K562 (cell line): Measurements from ENCODE around the gene KCNE1. TPM values are rescaled to one million over a fixed set of nuclear protein-coding genes. Genes with fewer than 3 reads are reported as not detected.

Experiments used
- ATAC-seq: fragments of 200-7000 bp; cut with Tn5 transposase; 3 replicates; pipeline ENCODE4 v1.9.1; 2020; ENCODE audit warnings: moderate library complexity
- BruUV-seq: library from RNA; stranded (reverse); fragments of 400-500 nt; replicated peaks from 2 replicates; lab custom pipeline; 2021; lab: Mats Ljungman, UMichigan
- CTCF ChIA-PET: fragments of 300-600 bp; formaldehyde crosslinking; extraction: SDS; loops from one replicate; lab custom pipeline; 2021; ENCODE audit warnings: low intra/inter-chr PET ratio; lab: Yijun Ruan, JAX
- POLR2A ChIA-PET: fragments of 300-600, 350-650 bp; sonication (Branson Sonifier 250); formaldehyde crosslinking; extraction: SDS; loops from one replicate; lab custom pipeline; 2021; ENCODE audit warnings: antibody characterized with exemption, inconsistent platforms; lab: Yijun Ruan, JAX
- DNase-seq, 4 experiments: peaks; one replicate each; pipeline versions ENCODE4 v3.0.0 to v3.0.0-alpha.2; 2011 to 2018; ENCODE audit warnings: low spot score in 3 of 4, mixed read lengths in 3 of 4; ENCODE audit errors: extremely low read depth in 1 of 4
- FAIRE-seq: peaks from 2 replicates; lab custom pipeline; 2011; peaks lifted over from hg19 to GRCh38; lab: Jason Lieb, UNC
- H2AFZ ChIP-seq: 2 replicates; pipeline ENCODE4 v1.6.0; 2011; ENCODE audit warnings: low read depth, low read length, control low read depth, inconsistent platforms
- H3K27ac ChIP-seq: fragments of 200-600 bp; 3 replicates; pipeline ENCODE4 v1.8.0; 2011; ENCODE audit warnings: low read depth, mild to moderate bottlenecking, control low read depth, inconsistent platforms, low read length, moderate library complexity, mixed read lengths; ENCODE audit errors: extremely low read depth
- H3K27me3 ChIP-seq, 2 experiments: fragments of 300-600 bp in 1 of 2; 2 replicates in 1 of 2; 3 replicates in 1 of 2; pipeline versions ENCODE4 v1.6.0 to v1.8.0; 2011; ENCODE audit warnings: inconsistent platforms in 2 of 2, low read length in 2 of 2, mild to moderate bottlenecking in 1 of 2, mixed read lengths in 1 of 2, moderate library complexity in 1 of 2; ENCODE audit not compliant: control insufficient read depth in 2 of 2, insufficient read depth in 2 of 2
- H3K36me3 ChIP-seq: fragments of 300-600 bp; 3 replicates; pipeline ENCODE4 v1.8.0; 2011; ENCODE audit warnings: mild to moderate bottlenecking, low read length, inconsistent platforms; ENCODE audit not compliant: control insufficient read depth, insufficient read depth
- H3K4me1 ChIP-seq, 2 experiments: fragments of 200-600 bp in 1 of 2; replicated peaks in 1 of 2; 2 replicates in 1 of 2; 3 replicates in 1 of 2; pipeline versions ENCODE4 v1.5.1 to v1.8.0; 2011; ENCODE audit warnings: inconsistent platforms in 2 of 2, low read length in 2 of 2, mild to moderate bottlenecking in 1 of 2, mixed read lengths in 1 of 2, moderate library complexity in 1 of 2; ENCODE audit not compliant: control insufficient read depth in 2 of 2, insufficient read depth in 2 of 2
- H3K4me2 ChIP-seq: 2 replicates; pipeline ENCODE4 v1.6.1; 2011; ENCODE audit warnings: low read length, control low read depth, inconsistent platforms, mixed read lengths; ENCODE audit not compliant: insufficient read depth
- H3K4me3 ChIP-seq: fragments of 200-600 bp; sonication (generic), shearing (Covaris generic); 2 replicates; pipeline ENCODE4 v1.5.1; 2016; ENCODE audit warnings: control low read depth, inconsistent platforms
- H3K79me2 ChIP-seq: fragments of 200-600 bp; 3 replicates; pipeline ENCODE4 v1.8.0; 2011; ENCODE audit warnings: low read length, inconsistent platforms; ENCODE audit not compliant: control insufficient read depth, insufficient read depth
- H3K9ac ChIP-seq, 2 experiments: 2 replicates each; pipeline versions ENCODE4 v1.6.0 to v1.6.1; 2011; ENCODE audit warnings: low read depth in 2 of 2, low read length in 2 of 2, control low read depth in 1 of 2, inconsistent platforms in 1 of 2, mild to moderate bottlenecking in 1 of 2, mixed read lengths in 1 of 2; ENCODE audit not compliant: insufficient read depth in 1 of 2
- H3K9me1 ChIP-seq: one replicate; pipeline ENCODE4 v1.6.0; 2011; ENCODE audit warnings: inconsistent platforms, mild to moderate bottlenecking, low read length, moderate library complexity; ENCODE audit not compliant: control insufficient read depth, insufficient read depth
- H3K9me3 ChIP-seq: replicated peaks from 2 replicates; pipeline ENCODE4 v1.5.1; 2011; ENCODE audit warnings: low read depth, low read length, inconsistent platforms; ENCODE audit not compliant: control insufficient read depth, insufficient read depth
- H4K20me1 ChIP-seq: replicated peaks from 2 replicates; pipeline ENCODE4 v1.6.1; 2011; ENCODE audit warnings: low read length, inconsistent platforms, mixed read lengths; ENCODE audit not compliant: control insufficient read depth, insufficient read depth
- FOSL1 ChIP-seq: fragments of 200-800 bp; sonication (Bioruptor generic); conservative IDR thresholded peaks from 2 replicates; pipeline ENCODE4 v1.6.1; 2016; ENCODE audit warnings: missing genetic modification characterization, missing compliant biosample characterization
- IFI16 ChIP-seq: fragments of 250-450 bp; sonication (Bioruptor Pico); IDR thresholded peaks from 2 replicates; pipeline ENCODE4 v2.1.2; 2022; ENCODE audit warnings: mild to moderate bottlenecking, inconsistent platforms
- NR2C2 ChIP-seq, 2 experiments: fragments of 200-800 bp in 1 of 2; sonication (Bioruptor generic) in 1 of 2; sonication (generic) in 1 of 2; formaldehyde crosslinking in 1 of 2; IDR thresholded peaks; 2 replicates each; pipeline versions ENCODE4 v1.6.1 to v1.8.0; 2016 to 2022; ENCODE audit warnings: mild to moderate bottlenecking in 1 of 2, missing compliant biosample characterization in 1 of 2, missing genetic modification characterization in 1 of 2, missing genetic modification reagents in 1 of 2
- PBX2 ChIP-seq, 2 experiments: IDR thresholded peaks in 1 of 2; conservative IDR thresholded peaks in 1 of 2; 2 replicates each; pipeline ENCODE4 v1.6.1; 2016; ENCODE audit warnings: low read depth in 2 of 2, mild to moderate bottlenecking in 1 of 2, missing compliant biosample characterization in 1 of 2, missing genetic modification characterization in 1 of 2, moderate library complexity in 1 of 2
- PHTF2 ChIP-seq: fragments of 250-450 bp; sonication (Bioruptor Pico); IDR thresholded peaks from 2 replicates; pipeline ENCODE4 v1.5.0; 2021; ENCODE audit warnings: mild to moderate bottlenecking
- PML ChIP-seq: IDR thresholded peaks from 2 replicates; pipeline ENCODE4 v1.6.1; 2012; ENCODE audit warnings: low read length, inconsistent platforms
- RBBP5 ChIP-seq: fragments of 200-600 bp; sonication (generic); IDR thresholded peaks from 2 replicates; pipeline ENCODE4 v1.6.1; 2012; ENCODE audit warnings: borderline replicate concordance, mild to moderate bottlenecking, low read length, control low read depth, inconsistent platforms; ENCODE audit not compliant: insufficient read depth, poor library complexity, severe bottlenecking
- SMAD2 ChIP-seq: fragments of 150-350 bp; IDR thresholded peaks from 2 replicates; pipeline ENCODE4 v1.6.1; 2014; ENCODE audit warnings: low read depth, mild to moderate bottlenecking, low read length
- YY1 ChIP-seq, 3 experiments: IDR thresholded peaks; 2 replicates each; pipeline ENCODE4 v1.6.1; 2011; ENCODE audit warnings: low read length in 2 of 3, mild to moderate bottlenecking in 2 of 3, moderate library complexity in 2 of 3, borderline replicate concordance in 1 of 3, control low read depth in 1 of 3, low read depth in 1 of 3; ENCODE audit not compliant: insufficient read depth in 3 of 3, insufficient replicate concordance in 2 of 3, control insufficient read depth in 1 of 3, insufficient read length in 1 of 3; ENCODE audit errors: extremely low read depth in 1 of 3
- WGBS: fragments of 100-300 bp; shearing (Covaris generic); methylation state at CpG from one replicate; pipeline ENCODE4 v1.1.6; 2016; ENCODE audit warnings: low coverage, mixed read lengths; ENCODE audit not compliant: insufficient coverage; ENCODE audit errors: missing lambda C conversion rate; 5-methylcytosine and 5-hydroxymethylcytosine counted together
- in situ Hi-C: fragments of 300-500 bp; cut with MboI; formaldehyde crosslinking; loops from 4 replicates; pipeline ENCODE4 v1.15.0; 2018; ENCODE audit warnings: inconsistent platforms, mixed read lengths
- intact Hi-C: fragments of 100-400 bp; cut with micrococcal nuclease; formaldehyde crosslinking; loops from 2 replicates; pipeline ENCODE4 v1.14.2; 2022
- polyA plus RNA-seq, 8 experiments: library from polyadenylated mRNA; depleted of rRNA in 4 of 8; stranded (reverse) in 5 of 8; unstranded in 3 of 8; fragments of >200 nt; fragmentation: Nextera tagmentation in 2 of 8; fragmentation: Illumina TruSeq in 1 of 8; extraction: Ambion mirVana in 2 of 8; extraction: Trizol in 1 of 8; gene quantifications; 2 replicates each; pipeline versions ENCODE4 v1.2.1 to v1.2.3, GENCODE V29; 2011 to 2014; ENCODE audit warnings: inconsistent platforms in 1 of 8, missing spikeins in 1 of 8
- total RNA-seq, 7 experiments: library from RNA; depleted of rRNA in 6 of 7; stranded (reverse); fragments of >200 nt in 6 of 7; fragmentation: Illumina TruSeq in 2 of 7; extraction: Trizol in 2 of 7; gene quantifications; 2 replicates each; pipeline versions ENCODE4 v1.2.1 to v1.2.3, GENCODE V29; 2011 to 2021; ENCODE audit warnings: low replicate concordance in 1 of 7

KCNE1 gene
- total and polyA plus RNA-seq, 9 of the 15 experiments (the other 6 are each of a cell fraction or from before 2014, with no cell fraction given): 0.05 to 0.22 (median 0.11) TPM; not detected in 3

- TF ChIP-seq RBBP5: no peak
Observed at GRCh38 chr21:34554227-34554626, 42.2 kb upstream of the KCNE1 start (continued).

GRCh38 chr21:34553151-34553952 is 41.3 kb upstream of the KCNE1 start:
- WGBS: 15% methylated on average over 9 of the region's 9 CpGs
- in situ Hi-C loops: no loop called here
- H3K4me1 ChIP-seq: no peaks in the 10 kb centered on the region; a peak in 1 of 5 replicates
- H3K9ac ChIP-seq: no peak overlapping the region
- POLR2A ChIA-PET: interaction anchor here (0.9 to 1.4 kb wide), 3 partner anchors 10 to 39 kb away, joined by 3 to 5 read pairs (median 4); no protein-coding TSS in a partner anchor
- H3K27me3 ChIP-seq: no peaks in the 10 kb centered on the region; a peak in 1 of 5 replicates
- no peak for TF ChIP-seq YY1 (IDR thresholded peaks at IDR 0.05; ENCODE audit: borderline replicate concordance in 1 of 3, control insufficient read depth in 1 of 3, extremely low read depth in 1 of 3, insufficient read depth in 3 of 3, insufficient read length in 1 of 3, insufficient replicate concordance in 2 of 3, low read depth in 1 of 3, low read length in 2 of 3)
- no peak for TF ChIP-seq PML
- no peak for TF ChIP-seq PBX2 (CRISPR knock-in tag; IDR thresholded peaks at IDR 0.05; ENCODE audit: low read depth)
- peak; percentile 44; the same call in 1 of the 2 replicates for TF ChIP-seq PBX2 (tag; conservative IDR thresholded peaks at IDR 0.05; ENCODE audit: low read depth)
- 0 out of 2 replicates have a peak, but pooled peaks have one; percentile 47 for TF ChIP-seq FOSL1
- TF ChIP-seq IFI16 (CRISPR knock-in tag): no peak
- no peak for TF ChIP-seq NR2C2 (CRISPR knock-in tag; IDR thresholded peaks at IDR 0.05)
- peak; percentile 18; the same call in 1 of the 2 replicates for TF ChIP-seq NR2C2 (tag; IDR thresholded peaks at IDR 0.05)
- no peak for TF ChIP-seq PHTF2
- TF ChIP-seq SMAD2: no peak
- TF ChIP-seq, all 486 proteins: peak for 3
- no peak overlapping the region for H2AFZ ChIP-seq
- H3K9me3 ChIP-seq: no peaks in the 10 kb centered on the region; the same call in 1 of the 2 replicates
- no peaks in the 10 kb centered on the region for H3K36me3 ChIP-seq
- no TSS peak for BruUV-seq
- CTCF ChIA-PET: no interaction called here
- H3K4me2 ChIP-seq: no peak overlapping the region
- H3K27ac ChIP-seq: no peak overlapping the region
- no peak overlapping the region for H3K4me3 ChIP-seq
- FAIRE-seq (no peak), ATAC-seq (no peak), DNase-seq (no peak)
- no peaks in the 10 kb centered on the region for H3K9me1 ChIP-seq
- H4K20me1 ChIP-seq: no peaks in the 10 kb centered on the region
- no peaks in the 10 kb centered on the region for H3K79me2 ChIP-seq
- intact Hi-C loops: no loop called here
